Activated CD8-positive, alpha-beta memory T cell treated with anti-CD3 and anti-CD28 coated beads for 4 hours (primary cell): ENCODE results near the gene ARMC2.
"Not testable (repeated sequence)": the region's sequence is repeated elsewhere in the genome, so short reads cannot be mapped to it uniquely, and the experiment has no call there.

Experiments used
- DNase-seq, 2 donors: peaks; one replicate each; pipeline ENCODE4 v3.0.0-alpha.2; 2020; ENCODE audit warnings: low read depth in 2 of 2

ARMC2 gene

GRCh38 chr6:108848116-108848868 lies at the start of gene ARMC2:
Gene ARMC2 (plus strand): TSS chr6:108848422. CDS start chr6:108854268, 5,846 bp downstream.
- peak; percentile 73 to 79 for DNase-seq

- DNase-seq, result peak; percentile 21 to 26
Observed at GRCh38 chr6:108798670-108799353, 49.4 kb upstream of the ARMC2 start.

GRCh38 chr6:108799354-108799717 lies 48.9 kb upstream of the ARMC2 start:
- DNase-seq, result no peak

- DNase-seq, result no peak
Observed at GRCh38 chr6:108799791-108800190, 48.4 kb upstream of the ARMC2 start.

GRCh38 chr6:108800427-108800864 lies 47.8 kb upstream of the ARMC2 start:
- DNase-seq, result no peak

- DNase-seq, result no peak
Observed at GRCh38 chr6:108801366-108801765, 46.9 kb upstream of the ARMC2 start.

- DNase-seq, result no peak
Observed at GRCh38 chr6:108803982-108804490, 44.2 kb upstream of the ARMC2 start.

- no peak for DNase-seq
Observed at GRCh38 chr6:108804956-108805355, 43.3 kb upstream of the ARMC2 start.

- no peak for DNase-seq
Observed at GRCh38 chr6:108805611-108806167, 42.5 kb upstream of the ARMC2 start.

GRCh38 chr6:108806171-108806570 lies 42.1 kb upstream of the ARMC2 start:
- DNase-seq, result no peak

- no peak for DNase-seq
Observed at GRCh38 chr6:108806665-108807064, 41.6 kb upstream of the ARMC2 start.

- no peak for DNase-seq
Observed at GRCh38 chr6:108807928-108808327, 40.3 kb upstream of the ARMC2 start.

- DNase-seq, result no peak
Observed at GRCh38 chr6:108809211-108809610, 39.0 kb upstream of the ARMC2 start.

- no peak for DNase-seq
Observed at GRCh38 chr6:108810057-108810643, 38.1 kb upstream of the ARMC2 start.

GRCh38 chr6:108811490-108811889 lies 36.7 kb upstream of the ARMC2 start:
- no peak for DNase-seq

GRCh38 chr6:108813218-108813617 lies 35.0 kb upstream of the ARMC2 start:
- not testable (repeated sequence) for DNase-seq

- not testable (repeated sequence) for DNase-seq
Observed at GRCh38 chr6:108817276-108817675, 30.9 kb upstream of the ARMC2 start.

- DNase-seq, result no peak
Observed at GRCh38 chr6:108820006-108820405, 28.2 kb upstream of the ARMC2 start.

- no peak for DNase-seq
Observed at GRCh38 chr6:108822401-108822800, 25.8 kb upstream of the ARMC2 start.

- DNase-seq, result no peak
Observed at GRCh38 chr6:108825326-108825725, 22.9 kb upstream of the ARMC2 start.

- DNase-seq, result no peak
Observed at GRCh38 chr6:108831104-108831503, 17.1 kb upstream of the ARMC2 start.

- DNase-seq, result no peak
Observed at GRCh38 chr6:108832738-108833137, 15.5 kb upstream of the ARMC2 start.
